B cell (primary cell): ENCODE results near the gene SELENON. TPM values are rescaled to one million over a fixed set of nuclear protein-coding genes. Genes with fewer than 3 reads are reported as not detected.

Experiments
- ATAC-seq: fragments of 200-7000 bp; cut with Tn5 transposase; one replicate; pipeline ENCODE4 v1.10.0; 2021; ENCODE audit warnings: low read depth, mild to moderate bottlenecking, moderate number of reproducible peaks, moderate library complexity
- CTCF ChIA-PET: fragments of 350-600 bp; sonication (Branson Sonifier 250); formaldehyde crosslinking; loops from one replicate; lab custom pipeline; 2021; ENCODE audit warnings: antibody characterized with exemption, inconsistent platforms; lab: Charles Lee
- POLR2A ChIA-PET: fragments of 350-600 bp; sonication (Branson Sonifier 250); formaldehyde crosslinking; loops from one replicate; lab custom pipeline; 2021; ENCODE audit warnings: antibody characterized with exemption; lab: Charles Lee
- DNase-seq: peaks from one replicate; pipeline ENCODE4 v3.0.0; 2013
- H2AFZ ChIP-seq: 2 replicates; pipeline ENCODE4 v1.6.1; 2012; ENCODE audit warnings: mild to moderate bottlenecking, low read depth, low read length; ENCODE audit not compliant: insufficient read depth, poor library complexity, severe bottlenecking
- H3K27ac ChIP-seq, 2 donors: 1 replicate in 1 of 2; 2 replicates in 1 of 2; pipeline ENCODE4 v1.5.1; 2012 to 2013; ENCODE audit warnings: low read length in 2 of 2, mild to moderate bottlenecking in 2 of 2, moderate library complexity in 1 of 2
- H3K27me3 ChIP-seq, 4 experiments: fragments of 200-600 bp in 1 of 4; sonication (generic) in 1 of 4; replicated peaks in 1 of 4; 1 replicate in 2 of 4; 2 replicates in 2 of 4; pipeline versions ENCODE4 v1.6.1 to v1.7.0; 2013 to 2016; ENCODE audit warnings: low read length in 3 of 4, mild to moderate bottlenecking in 2 of 4, mixed read lengths in 1 of 4, moderate library complexity in 1 of 4; ENCODE audit not compliant: insufficient read depth in 4 of 4, control insufficient read depth in 3 of 4; ENCODE audit errors: control extremely low read depth in 1 of 4
- H3K36me3 ChIP-seq, 2 experiments: replicated peaks in 1 of 2; 1 replicate in 1 of 2; 2 replicates in 1 of 2; pipeline versions ENCODE4 v1.6.1 to v1.7.1; 2013; ENCODE audit warnings: low read length in 1 of 2; ENCODE audit not compliant: insufficient read depth in 2 of 2, control insufficient read depth in 1 of 2; ENCODE audit errors: control extremely low read depth in 1 of 2, extremely low read depth in 1 of 2
- H3K4me1 ChIP-seq, 2 donors: fragments of 200-600 bp in 1 of 2; sonication (generic) in 1 of 2; 1 replicate in 1 of 2; 2 replicates in 1 of 2; pipeline versions ENCODE4 v1.5.1 to v1.6.1; 2013 to 2017; ENCODE audit warnings: low read length in 2 of 2; ENCODE audit not compliant: control insufficient read depth in 2 of 2, insufficient read depth in 2 of 2
- H3K4me2 ChIP-seq: replicated peaks from 2 replicates; pipeline ENCODE3; 2012; ENCODE audit warnings: mild to moderate bottlenecking, low read depth, low read length; ENCODE audit not compliant: poor library complexity, severe bottlenecking
- H3K4me3 ChIP-seq, 5 experiments: fragments of 200-600 bp in 1 of 5; sonication (generic) in 1 of 5; 1 replicate in 3 of 5; 2 replicates in 2 of 5; pipeline versions ENCODE4 v1.5.1 to v1.7.0; 2011 to 2016; ENCODE audit warnings: low read length in 4 of 5, mild to moderate bottlenecking in 4 of 5, low read depth in 2 of 5, control low read depth in 1 of 5, moderate library complexity in 1 of 5; ENCODE audit not compliant: insufficient read depth in 1 of 5; ENCODE audit errors: control extremely low read depth in 1 of 5, extremely low read depth in 1 of 5
- H3K79me2 ChIP-seq: fragments of 200-600 bp; sonication (generic); one replicate; pipeline ENCODE4 v1.6.0; 2016; ENCODE audit warnings: low read length; ENCODE audit not compliant: control insufficient read depth, insufficient read depth
- H3K9ac ChIP-seq: fragments of 200-600 bp; sonication (generic); 2 replicates; pipeline ENCODE4 v1.6.1; 2017; ENCODE audit warnings: mild to moderate bottlenecking, low read length, moderate library complexity
- H3K9me3 ChIP-seq, 3 donors: one replicate each; pipeline versions ENCODE4 v1.6.1 to v1.7.1; 2013; ENCODE audit warnings: low read length in 2 of 3; ENCODE audit not compliant: control insufficient read depth in 2 of 3, insufficient read depth in 1 of 3; ENCODE audit errors: control extremely low read depth in 1 of 3
- H4K20me1 ChIP-seq: 2 replicates; pipeline ENCODE4 v1.6.0; 2012; ENCODE audit warnings: mild to moderate bottlenecking, low read length; ENCODE audit not compliant: insufficient read depth, control insufficient read depth, poor library complexity, severe bottlenecking
- H3K27ac Mint-ChIP-seq: one replicate; pipeline ENCODE4 v1.8.0; 2021; ENCODE audit warnings: mixed read lengths
- H3K27me3 Mint-ChIP-seq: one replicate; pipeline ENCODE4 v1.8.0; 2021; ENCODE audit warnings: mixed read lengths
- H3K4me1 Mint-ChIP-seq: one replicate; pipeline ENCODE4 v1.8.0; 2021; ENCODE audit warnings: mixed read lengths
- H3K4me3 Mint-ChIP-seq: one replicate; pipeline ENCODE4 v1.8.0; 2021; ENCODE audit warnings: mixed read lengths
- H3K9me3 Mint-ChIP-seq: one replicate; pipeline ENCODE4 v1.8.0; 2022; ENCODE audit warnings: mixed read lengths; ENCODE audit not compliant: insufficient read depth
- CTCF ChIP-seq: fragments of 200-600 bp; IDR thresholded peaks from one replicate; pipeline ENCODE4 v1.8.0; 2022; ENCODE audit warnings: antibody characterized with exemption, mild to moderate bottlenecking
- EZH2 ChIP-seq: IDR thresholded peaks from 2 replicates; pipeline ENCODE4 v1.6.1; 2012; ENCODE audit warnings: borderline replicate concordance, low read depth, mild to moderate bottlenecking, moderate library complexity, low read length; ENCODE audit not compliant: insufficient read depth, poor library complexity, severe bottlenecking
- WGBS: methylation state at CpG from one replicate; pipeline ENCODE4 v1.1.5; 2013; ENCODE audit warnings: missing lambda C conversion rate; ENCODE audit not compliant: insufficient coverage; 5-methylcytosine and 5-hydroxymethylcytosine counted together
- intact Hi-C: fragments of 100-400 bp; cut with micrococcal nuclease; formaldehyde crosslinking; loops from one replicate; pipeline ENCODE4 v1.10.0; 2022
- polyA plus RNA-seq: library from polyadenylated mRNA; depleted of rRNA; stranded (reverse); fragments of >200 nt; gene quantifications from 2 replicates; pipeline ENCODE4 v1.2.3, GENCODE V29; 2012
- total RNA-seq, 2 donors: library from RNA; stranded (reverse); fragments of 120-200 nt in 1 of 2; gene quantifications; 1 replicate in 1 of 2; 2 replicates in 1 of 2; pipeline versions ENCODE4 v1.2.3 to v1.2.4, GENCODE V29; 2013 to 2022

Gene SELENON
- total and polyA plus RNA-seq, 2 donors (not counting 1 experiment from before 2014, with no cell fraction given) = 10.9 to 16.5 TPM

- Histone ChIP-seq H2AFZ (no peak overlapping the region), H3K4me1 (peaks cover 0 to 7% of the 10 kb centered on the region in 2 donors), H3K27me3 (no peaks in the 10 kb centered on the region), H3K79me2 (no peaks in the 10 kb centered on the region), H3K9ac (no peak overlapping the region), H3K4me3 (no peak overlapping the region), H3K36me3 (no peaks in the 10 kb centered on the region), H3K27ac (no peak overlapping the region), H4K20me1 (no peaks in the 10 kb centered on the region), H3K4me2 (no peak overlapping the region), H3K9me3 (no peaks in the 10 kb centered on the region)
- ChIA-PET POLR2A (no interaction called here), CTCF (no interaction called here)
- WGBS = 84% methylated on average over 6 of the region's 6 CpGs
- Mint-ChIP-seq H3K4me1 (no peaks in the 10 kb centered on the region), H3K9me3 (no peaks in the 10 kb centered on the region), H3K27me3 (peaks cover 17% of the 10 kb centered on the region), H3K4me3 (no peak overlapping the region), H3K27ac (no peak overlapping the region)
- intact Hi-C loops = no loop called here
- DNase-seq (no peak), ATAC-seq (no peak)
- no peak for TF ChIP-seq EZH2
- no peak for TF ChIP-seq CTCF
These were observed 48.9 kb upstream of the SELENON start for GRCh38 chr1:25750923-25751605.

- Histone ChIP-seq H3K27ac (no peak overlapping the region), H3K4me1 (peaks cover 0 to 7% of the 10 kb centered on the region in 2 donors), H3K4me2 (no peak overlapping the region), H3K9me3 (no peaks in the 10 kb centered on the region), H3K4me3 (no peak overlapping the region), H3K27me3 (no peaks in the 10 kb centered on the region), H3K79me2 (no peaks in the 10 kb centered on the region), H3K36me3 (no peaks in the 10 kb centered on the region), H3K9ac (no peak overlapping the region), H2AFZ (no peak overlapping the region), H4K20me1 (no peaks in the 10 kb centered on the region)
- TF ChIP-seq EZH2 = no peak
- TF ChIP-seq CTCF = no peak
- ATAC-seq = no peak
- DNase-seq = no peak
- H3K27me3 Mint-ChIP-seq = peaks cover 23% of the 10 kb centered on the region
- CTCF ChIA-PET = no interaction called here
- H3K9me3 Mint-ChIP-seq = no peaks in the 10 kb centered on the region
- H3K4me3 Mint-ChIP-seq = no peak overlapping the region
- H3K27ac Mint-ChIP-seq = no peak overlapping the region
- intact Hi-C loops = no loop called here
- POLR2A ChIA-PET = no interaction called here
- H3K4me1 Mint-ChIP-seq = no peaks in the 10 kb centered on the region
- 28% methylated on average over 13 of the region's 17 CpGs for WGBS
These were observed 45.4 kb upstream of the SELENON start for GRCh38 chr1:25754470-25755181.
